GM21786 (cell line): ENCODE measurements around the gene TBXA2R.

Source experiments
- ATAC-seq: cut with Tn5 transposase; IDR thresholded peaks from one replicate; pipeline ENCODE4 v1.9.1; 2021; ENCODE audit not compliant: unreplicated experiment

Gene TBXA2R

DNA sequence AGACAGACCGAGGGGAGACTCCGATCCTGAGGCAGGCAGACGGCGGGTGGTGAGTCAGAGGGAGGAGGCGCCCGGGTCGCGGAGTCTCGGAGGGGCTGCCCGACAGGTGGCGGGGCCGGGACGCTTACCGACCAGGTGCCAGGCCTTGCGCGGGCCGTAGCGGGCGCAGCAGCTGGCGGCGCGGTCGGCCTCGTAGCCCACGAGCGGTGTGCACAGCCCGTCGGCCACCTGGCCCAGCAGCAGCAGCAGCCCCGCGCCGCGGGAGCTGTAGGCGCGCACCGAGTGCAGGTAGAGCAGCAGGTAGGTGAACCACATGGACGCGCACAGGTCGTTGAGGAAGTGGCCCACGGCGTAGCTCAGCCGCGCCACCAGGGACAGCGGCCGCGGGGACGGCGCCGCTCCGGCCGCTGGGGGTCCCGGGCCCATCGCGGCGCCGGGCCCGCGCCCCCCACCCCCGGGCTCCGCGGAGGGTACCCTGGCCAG is 49.7 kb downstream of the TBXA2R start:
- ATAC-seq: peak; percentile 4

DNA sequence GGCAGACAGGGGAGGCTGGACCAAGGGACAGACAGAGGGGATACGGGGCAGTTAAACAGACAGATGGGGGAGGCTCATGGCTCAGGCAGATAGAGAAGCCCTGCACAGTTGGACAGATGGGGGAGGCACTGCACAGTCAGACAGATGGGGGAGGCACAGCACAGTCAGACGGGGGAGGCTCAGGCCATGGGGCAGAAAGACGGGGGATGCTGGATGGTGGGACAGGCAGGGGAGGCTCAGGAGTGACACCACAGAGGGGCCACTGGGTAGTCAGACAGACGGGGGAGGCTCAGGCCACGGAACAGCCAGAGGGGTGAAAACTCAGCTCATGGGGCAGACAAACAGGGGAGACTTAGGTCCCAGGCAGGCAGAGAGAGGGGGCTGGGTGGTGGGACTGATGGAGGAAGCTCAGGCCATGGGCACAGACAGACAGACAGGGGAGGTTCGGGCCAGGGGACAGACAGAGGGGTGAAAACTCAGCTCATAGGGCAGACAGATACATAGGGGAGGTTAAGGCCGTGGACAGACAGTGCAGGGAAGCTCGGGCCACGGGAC is 50.2 kb downstream of the TBXA2R start:
- no peak for ATAC-seq

DNA sequence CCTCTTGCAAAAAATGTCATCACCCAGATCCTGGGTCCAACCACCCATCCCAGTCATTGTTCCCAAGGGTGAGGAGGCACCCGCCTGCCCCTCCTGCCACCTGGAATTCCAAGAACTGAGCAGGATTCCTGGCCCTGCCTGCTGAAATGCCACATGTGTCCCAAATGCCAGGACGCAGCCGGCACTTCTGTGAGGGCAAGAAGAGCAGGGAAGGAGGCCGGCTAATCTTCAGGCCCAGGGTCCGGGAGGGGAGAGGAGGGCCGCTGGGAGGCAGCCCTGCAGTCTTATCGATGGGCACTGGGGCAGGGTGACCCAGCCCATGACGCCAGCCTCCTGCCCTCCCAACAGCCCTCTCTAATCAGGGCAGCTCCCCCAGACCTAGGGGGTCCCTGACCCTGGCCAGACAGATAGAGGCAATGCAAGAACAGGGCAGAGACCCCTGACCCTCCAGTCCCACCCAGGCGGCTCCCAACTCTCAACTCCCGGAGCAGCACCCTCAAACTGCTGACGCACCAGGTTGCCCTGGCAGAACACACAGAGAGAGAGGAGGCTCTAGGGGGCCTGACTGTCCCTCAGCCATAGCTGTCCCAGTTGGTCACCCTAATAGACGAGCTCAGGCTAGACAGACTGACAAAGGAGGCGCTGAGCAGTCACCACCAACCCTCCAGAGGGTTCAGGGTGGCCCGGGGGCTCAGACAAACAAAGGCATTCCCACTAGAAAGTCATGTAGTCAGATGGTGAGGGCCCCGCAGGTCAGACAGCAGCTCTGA is 50.8 kb downstream of the TBXA2R start:
- ATAC-seq: no peak

DNA sequence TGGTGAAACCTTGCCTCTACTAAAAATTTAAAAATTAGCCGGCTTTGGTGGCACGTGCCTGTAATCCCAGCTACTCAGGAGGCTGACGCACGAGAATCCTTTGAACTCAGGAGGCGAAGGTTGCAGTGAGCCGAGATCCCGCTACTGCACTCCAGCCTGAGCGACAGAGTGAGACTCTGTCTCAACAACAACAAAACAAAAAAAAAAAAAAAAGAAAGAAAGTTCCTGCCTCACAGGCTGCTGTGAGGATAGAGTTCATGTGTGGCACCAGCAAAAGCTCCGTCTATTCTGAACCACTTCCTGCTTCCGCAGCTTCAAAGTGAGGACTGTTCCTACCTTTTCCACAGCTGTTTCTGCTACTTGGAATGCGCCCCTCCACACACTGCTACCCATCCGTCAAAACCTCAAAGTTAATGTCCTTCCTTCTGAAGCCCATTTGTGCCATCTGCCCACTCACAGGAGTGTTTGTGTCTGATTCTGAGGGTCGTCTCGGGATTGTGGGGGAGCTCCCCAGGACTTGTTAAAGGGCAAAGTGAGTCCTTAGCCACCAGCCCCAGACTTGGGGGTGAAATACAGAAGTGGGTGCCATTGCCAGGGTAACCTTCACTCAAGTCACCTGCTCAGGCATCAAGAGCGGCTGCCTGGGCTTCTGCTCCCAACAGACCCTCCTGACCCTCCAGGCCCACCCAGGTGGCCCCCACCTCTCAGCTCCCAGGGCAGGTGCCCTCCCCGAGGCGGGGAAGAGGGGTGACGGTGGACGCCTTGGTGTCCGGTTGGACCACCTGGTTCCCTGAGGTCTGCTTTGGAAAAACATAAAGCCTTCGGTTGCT is 52.2 kb downstream of the TBXA2R start:
- no peak for ATAC-seq

GRCh38 chr19:3551792-3552095 is 54.9 kb downstream of the TBXA2R start:
- no peak for ATAC-seq

- ATAC-seq: no peak
Measured at GRCh38 chr19:3550947-3551791, 55.5 kb downstream of the TBXA2R start.

DNA sequence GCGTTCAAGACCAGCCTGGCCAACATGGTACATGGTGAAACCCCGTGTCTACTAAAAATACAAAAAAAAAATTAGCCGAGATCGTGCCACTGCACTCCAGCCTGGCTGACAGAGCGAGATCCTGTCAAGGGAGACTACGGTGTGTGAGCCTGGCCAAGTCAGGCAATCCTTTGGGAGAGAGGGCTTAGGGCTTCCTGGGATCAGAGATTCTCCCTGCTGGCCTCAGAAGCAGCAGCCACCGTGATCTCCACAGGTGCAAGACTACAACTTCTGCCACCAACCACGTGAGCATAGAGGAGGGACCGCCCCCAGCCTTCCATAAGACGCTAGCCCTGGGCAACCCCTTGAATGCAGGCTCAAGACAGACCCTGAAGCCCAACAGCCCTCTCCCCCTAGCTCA is 56.9 kb downstream of the TBXA2R start:
- ATAC-seq: no peak

DNA sequence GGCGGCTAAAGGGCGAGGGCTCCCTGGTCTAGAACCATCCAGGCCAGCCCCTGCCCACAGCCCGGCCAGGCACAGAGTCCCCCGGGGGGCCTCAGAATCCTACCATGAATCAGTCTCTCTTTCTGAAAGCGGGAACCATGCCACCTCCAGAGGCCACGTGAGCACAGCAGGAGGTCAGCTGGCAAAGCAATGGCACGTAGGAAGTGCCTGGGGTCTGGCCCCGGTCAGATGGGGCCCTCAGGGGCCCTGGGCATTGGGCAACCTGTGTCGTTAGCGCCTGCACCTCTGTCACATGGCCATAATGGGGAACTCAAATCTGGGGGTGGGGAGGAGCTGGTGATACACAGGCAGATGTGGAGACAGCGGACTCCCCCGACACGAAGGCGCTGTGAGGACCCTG is 58.1 kb downstream of the TBXA2R start:
- ATAC-seq: no peak

- no peak for ATAC-seq
Measured at GRCh38 chr19:3547767-3548282, 58.9 kb downstream of the TBXA2R start.

DNA sequence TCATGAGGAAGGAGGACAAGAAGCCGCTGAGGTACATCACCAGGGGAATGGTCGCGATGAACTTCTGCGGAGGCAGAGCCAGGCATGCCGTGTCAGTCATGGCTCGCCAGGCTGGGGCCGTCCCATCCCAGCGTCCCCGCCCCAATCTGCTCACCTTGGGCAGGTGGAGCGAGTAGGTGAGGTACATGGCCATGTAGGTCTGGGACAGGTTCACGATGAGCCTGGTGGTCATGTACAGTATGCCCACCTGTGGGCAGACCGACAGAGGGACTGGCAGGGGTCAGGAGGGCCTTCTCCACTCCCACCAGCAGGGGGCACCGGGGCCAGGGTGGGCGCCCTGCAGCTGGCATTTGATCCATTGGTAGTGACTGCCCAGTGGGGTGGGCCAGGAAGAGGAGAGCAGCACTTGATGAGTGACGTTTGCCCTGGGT is 59.4 kb downstream of the TBXA2R start:
- ATAC-seq: no peak

DNA sequence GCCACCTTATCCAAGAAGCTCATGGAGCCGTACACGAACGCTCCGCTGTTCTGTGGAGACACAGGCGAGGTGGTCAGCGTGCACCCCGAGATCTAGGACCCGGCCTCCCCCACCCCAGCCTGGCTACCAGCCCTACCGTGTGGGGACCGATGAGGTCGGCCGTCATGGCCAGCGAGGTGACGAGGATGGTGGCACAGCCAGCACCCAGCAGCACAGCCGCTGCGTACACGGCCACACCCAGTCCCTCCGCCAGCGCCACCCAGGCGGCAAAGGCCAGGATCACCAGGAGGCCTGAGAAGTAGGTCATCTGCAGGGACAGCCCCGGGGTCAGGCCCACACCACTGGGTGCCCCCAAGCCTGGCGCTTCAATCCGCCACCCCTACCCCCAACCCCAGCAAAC is 60.6 kb downstream of the TBXA2R start:
- no peak for ATAC-seq

GRCh38 chr19:3545669-3546034 is 61.0 kb downstream of the TBXA2R start:
- no peak for ATAC-seq

- no peak for ATAC-seq
Measured at GRCh38 chr19:3544742-3545668, 61.7 kb downstream of the TBXA2R start.
